K562 (cell line): ENCODE results near the gene TMEM208.

Experiments used
- CAMTA2 ChIP-seq: fragments of 250-450 bp; sonication (Bioruptor Pico); conservative IDR thresholded peaks from 2 replicates; pipeline ENCODE4 v1.5.1; 2022
- CHD1 ChIP-seq: fragments of 200-600 bp; sonication (generic); IDR thresholded peaks from one replicate; pipeline ENCODE4 v1.6.1; 2012; ENCODE audit warnings: mild to moderate bottlenecking, moderate library complexity, low read length, inconsistent platforms
- DNMT1 ChIP-seq: fragments of 450-650 bp; IDR thresholded peaks from 2 replicates; pipeline ENCODE4 v1.6.1; 2016; ENCODE audit warnings: antibody characterized with exemption, mild to moderate bottlenecking
- HIVEP1 ChIP-seq: fragments of 250-450 bp; sonication (Bioruptor Pico); IDR thresholded peaks from 2 replicates; pipeline ENCODE4 v1.4.0; 2020; ENCODE audit warnings: mild to moderate bottlenecking
- KLF6 ChIP-seq: fragments of 250-450 bp; sonication (Bioruptor Pico); IDR thresholded peaks from 2 replicates; pipeline ENCODE4 v1.4.0; 2020; ENCODE audit warnings: mild to moderate bottlenecking, moderate library complexity, borderline replicate concordance
- PYGO2 ChIP-seq: fragments of 450-650 bp; IDR thresholded peaks from 2 replicates; pipeline ENCODE4 v1.6.1; 2016; ENCODE audit warnings: mild to moderate bottlenecking, missing genetic modification characterization, moderate library complexity, missing compliant biosample characterization
- ZNF184 ChIP-seq: sonication (generic); formaldehyde crosslinking; IDR thresholded peaks from 2 replicates; pipeline ENCODE4 v1.5.0; 2020; ENCODE audit warnings: missing genetic modification reagents
- ZNF584 ChIP-seq: fragments of 200-800 bp; sonication (Bioruptor generic); IDR thresholded peaks from 2 replicates; pipeline ENCODE4 v1.6.1; 2016; ENCODE audit warnings: low read depth, mild to moderate bottlenecking, missing genetic modification characterization, missing compliant biosample characterization
- TF ChIP-seq, protein P1 (sequence below): IDR thresholded peaks from 3 replicates; pipeline ENCODE4 v1.6.1; 2011; ENCODE audit warnings: borderline replicate concordance, mild to moderate bottlenecking, moderate library complexity; ENCODE audit not compliant: insufficient read length; ENCODE audit errors: extremely low read depth
- TF ChIP-seq, protein P2 (sequence below), 2 experiments: IDR thresholded peaks; 2 replicates each; pipeline ENCODE4 v1.6.1; 2011; ENCODE audit warnings: borderline replicate concordance in 1 of 2, control low read depth in 1 of 2, low read depth in 1 of 2, low read length in 1 of 2, mild to moderate bottlenecking in 1 of 2, mixed read lengths in 1 of 2, moderate library complexity in 1 of 2; ENCODE audit not compliant: insufficient read depth in 1 of 2, insufficient read length in 1 of 2, poor library complexity in 1 of 2, severe bottlenecking in 1 of 2; ENCODE audit errors: extremely low read depth in 1 of 2

DNA sequence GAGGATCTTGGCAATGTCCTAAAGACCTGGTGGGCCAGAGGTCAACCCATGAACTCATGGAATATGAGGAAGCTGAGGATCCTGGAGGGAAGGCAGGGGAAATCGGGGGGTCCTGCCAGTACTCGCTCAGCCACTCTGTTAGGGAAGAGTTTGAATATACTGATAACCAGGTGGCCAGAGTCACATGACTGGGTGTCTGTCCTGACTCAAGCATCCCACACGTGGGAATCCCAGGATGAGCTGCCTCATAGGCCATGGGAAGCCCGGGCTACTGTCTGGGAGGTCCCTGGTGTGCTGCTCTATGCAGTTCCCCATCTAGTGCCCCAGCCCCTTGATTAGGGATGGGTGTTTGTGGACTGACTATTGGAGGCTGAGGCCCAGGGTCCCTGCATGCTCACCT is 38.6 kb upstream of the TMEM208 start:
- TF ChIP-seq ZNF184 (no peak), HIVEP1 (CRISPR knock-in tag) (no peak), PYGO2 (tag) (no peak), CAMTA2 (no peak), KLF6 (CRISPR knock-in tag) (no peak), ZNF584 (no peak), CHD1 (no peak), DNMT1 (no peak)
- TF ChIP-seq, protein P1, sequence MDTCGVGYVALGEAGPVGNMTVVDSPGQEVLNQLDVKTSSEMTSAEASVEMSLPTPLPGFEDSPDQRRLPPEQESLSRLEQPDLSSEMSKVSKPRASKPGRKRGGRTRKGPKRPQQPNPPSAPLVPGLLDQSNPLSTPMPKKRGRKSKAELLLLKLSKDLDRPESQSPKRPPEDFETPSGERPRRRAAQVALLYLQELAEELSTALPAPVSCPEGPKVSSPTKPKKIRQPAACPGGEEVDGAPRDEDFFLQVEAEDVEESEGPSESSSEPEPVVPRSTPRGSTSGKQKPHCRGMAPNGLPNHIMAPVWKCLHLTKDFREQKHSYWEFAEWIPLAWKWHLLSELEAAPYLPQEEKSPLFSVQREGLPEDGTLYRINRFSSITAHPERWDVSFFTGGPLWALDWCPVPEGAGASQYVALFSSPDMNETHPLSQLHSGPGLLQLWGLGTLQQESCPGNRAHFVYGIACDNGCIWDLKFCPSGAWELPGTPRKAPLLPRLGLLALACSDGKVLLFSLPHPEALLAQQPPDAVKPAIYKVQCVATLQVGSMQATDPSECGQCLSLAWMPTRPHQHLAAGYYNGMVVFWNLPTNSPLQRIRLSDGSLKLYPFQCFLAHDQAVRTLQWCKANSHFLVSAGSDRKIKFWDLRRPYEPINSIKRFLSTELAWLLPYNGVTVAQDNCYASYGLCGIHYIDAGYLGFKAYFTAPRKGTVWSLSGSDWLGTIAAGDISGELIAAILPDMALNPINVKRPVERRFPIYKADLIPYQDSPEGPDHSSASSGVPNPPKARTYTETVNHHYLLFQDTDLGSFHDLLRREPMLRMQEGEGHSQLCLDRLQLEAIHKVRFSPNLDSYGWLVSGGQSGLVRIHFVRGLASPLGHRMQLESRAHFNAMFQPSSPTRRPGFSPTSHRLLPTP = no peak
- TF ChIP-seq, protein P2, sequence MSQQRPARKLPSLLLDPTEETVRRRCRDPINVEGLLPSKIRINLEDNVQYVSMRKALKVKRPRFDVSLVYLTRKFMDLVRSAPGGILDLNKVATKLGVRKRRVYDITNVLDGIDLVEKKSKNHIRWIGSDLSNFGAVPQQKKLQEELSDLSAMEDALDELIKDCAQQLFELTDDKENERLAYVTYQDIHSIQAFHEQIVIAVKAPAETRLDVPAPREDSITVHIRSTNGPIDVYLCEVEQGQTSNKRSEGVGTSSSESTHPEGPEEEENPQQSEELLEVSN (IDR thresholded peaks at IDR 0.05; ENCODE audit: borderline replicate concordance in 1 of 2, extremely low read depth in 1 of 2, insufficient read depth in 1 of 2, insufficient read length in 1 of 2, low read depth in 1 of 2, low read length in 1 of 2, poor library complexity in 1 of 2, severe bottlenecking in 1 of 2) = no peak
